Activated T-cell treated with anti-CD3 and anti-CD28 coated beads, Interleukin-2, amount 50 U/mL, for 4 hours (primary cell): ENCODE measurements around the gene FTCD. TPM values are rescaled to one million over a fixed set of nuclear protein-coding genes. Genes with fewer than 3 reads are reported as not detected.

ENCODE experiments used
- ATAC-seq, 2 donors: fragments of 200-7000 bp; cut with Tn5 transposase; one replicate each; pipeline ENCODE4 v1.10.0; 2021
- DNase-seq: peaks from one replicate; pipeline ENCODE4 v3.0.0-alpha.2; 2020
- H3K27me3 Mint-ChIP-seq: one replicate; pipeline ENCODE4 v1.8.0; 2021; ENCODE audit warnings: low read depth, mixed read lengths
- H3K36me3 Mint-ChIP-seq: one replicate; pipeline ENCODE4 v1.8.0; 2022; ENCODE audit warnings: mixed read lengths; ENCODE audit not compliant: insufficient read depth
- H3K4me1 Mint-ChIP-seq: one replicate; pipeline ENCODE4 v1.8.0; 2021; ENCODE audit warnings: low read depth, mixed read lengths
- H3K4me3 Mint-ChIP-seq: one replicate; pipeline ENCODE4 v1.8.0; 2021; ENCODE audit warnings: mild to moderate bottlenecking, moderate library complexity, mixed read lengths
- H3K9me3 Mint-ChIP-seq: one replicate; pipeline ENCODE4 v1.8.0; 2021; ENCODE audit warnings: mixed read lengths
- total RNA-seq, 3 donors: library from RNA; stranded (reverse); gene quantifications; one replicate each; pipeline ENCODE4 v1.2.1, GENCODE V29; 2021

The FTCD gene
- total RNA-seq, 3 donors from 2014 or later, result 0.33 to 0.71 (median 0.40) TPM

GRCh38 chr21:46092811-46093667 is 62.3 kb downstream of the FTCD start:
- H3K4me3 Mint-ChIP-seq, result no peak overlapping the region
- peaks cover 8% of the 10 kb centered on the region for H3K9me3 Mint-ChIP-seq
- peaks cover 2% of the 10 kb centered on the region for H3K36me3 Mint-ChIP-seq
- H3K4me1 Mint-ChIP-seq, result peaks cover 3% of the 10 kb centered on the region
- DNase-seq (no peak), ATAC-seq (no peak)
- peaks cover 4% of the 10 kb centered on the region for H3K27me3 Mint-ChIP-seq

DNA sequence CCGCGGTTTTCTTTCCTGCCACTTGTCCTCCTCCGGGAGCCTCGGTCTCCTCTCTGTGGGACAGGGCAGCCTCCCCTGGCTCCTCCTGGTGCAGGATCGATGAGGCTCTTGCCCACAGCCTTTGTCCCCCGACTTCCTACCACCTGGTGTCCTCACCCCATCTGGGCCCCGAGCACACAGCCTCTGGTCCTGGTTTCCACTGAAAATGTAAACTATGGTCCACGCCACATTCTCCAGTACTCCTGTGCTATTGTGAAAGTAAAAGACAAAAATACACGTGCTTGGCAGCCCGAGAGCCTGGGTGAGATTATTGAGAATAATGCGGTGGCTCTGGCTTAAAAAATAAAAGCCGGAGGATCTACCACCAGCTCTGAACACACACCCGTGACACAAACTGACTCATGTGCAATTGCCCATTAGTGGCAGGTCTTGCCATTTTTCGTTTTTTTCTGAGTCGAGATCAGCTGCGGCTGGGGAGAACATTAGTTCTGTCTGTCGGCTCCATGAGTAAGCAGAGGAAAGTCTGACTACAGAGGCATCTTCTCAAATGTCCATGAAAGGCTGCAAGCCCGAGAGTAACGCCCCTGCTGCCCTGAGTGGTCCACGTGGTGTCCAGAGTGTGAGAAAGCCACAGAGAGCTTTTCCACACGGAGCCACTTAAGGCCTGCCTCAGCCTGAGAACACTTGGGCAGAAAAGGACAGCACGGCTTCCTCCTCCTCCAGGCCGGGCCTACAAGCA is 63.2 kb downstream of the FTCD start:
- H3K36me3 Mint-ChIP-seq, result peaks cover 2% of the 10 kb centered on the region
- DNase-seq, result no peak
- H3K9me3 Mint-ChIP-seq, result peaks cover 9% of the 10 kb centered on the region
- H3K4me3 Mint-ChIP-seq, result no peak overlapping the region
- no peak for ATAC-seq
- H3K4me1 Mint-ChIP-seq, result peaks cover 3% of the 10 kb centered on the region
- H3K27me3 Mint-ChIP-seq, result peaks cover 4% of the 10 kb centered on the region

DNA sequence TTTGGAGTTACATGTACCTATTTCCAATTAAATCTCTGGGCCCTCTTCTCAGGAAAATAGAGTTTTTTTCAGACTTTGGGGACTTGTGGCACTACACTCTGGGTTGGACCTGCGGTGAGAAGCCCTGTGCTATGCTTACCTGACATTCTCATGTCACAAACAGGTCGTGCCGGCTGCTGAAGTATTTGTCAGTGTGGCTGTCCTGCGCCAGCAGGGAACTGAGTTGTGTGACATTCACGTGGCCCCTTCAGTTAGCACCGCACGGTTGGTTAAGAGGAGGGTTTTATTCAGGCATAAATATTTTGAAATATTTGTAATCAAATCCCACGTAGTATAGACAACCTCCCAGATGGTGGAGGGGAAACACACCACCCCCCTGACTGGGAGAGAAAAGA is 63.8 kb downstream of the FTCD start:
- no peak overlapping the region for H3K4me3 Mint-ChIP-seq
- DNase-seq (no peak), ATAC-seq (no peak)
- no peaks in the 10 kb centered on the region for H3K4me1 Mint-ChIP-seq
- H3K27me3 Mint-ChIP-seq, result no peaks in the 10 kb centered on the region
- peaks cover 9% of the 10 kb centered on the region for H3K9me3 Mint-ChIP-seq
- H3K36me3 Mint-ChIP-seq, result peaks cover 2% of the 10 kb centered on the region

- Mint-ChIP-seq H3K9me3 (peaks cover 9% of the 10 kb centered on the region), H3K4me3 (no peak overlapping the region), H3K36me3 (peaks cover 2% of the 10 kb centered on the region), H3K27me3 (no peaks in the 10 kb centered on the region), H3K4me1 (no peaks in the 10 kb centered on the region)
- no peak for DNase-seq
- no peak for ATAC-seq
These were observed 64.3 kb downstream of the FTCD start for GRCh38 chr21:46091118-46091517.

- ATAC-seq (no peak), DNase-seq (no peak)
- Mint-ChIP-seq H3K27me3 (peaks cover 2% of the 10 kb centered on the region), H3K4me3 (no peak overlapping the region), H3K36me3 (peaks cover 2% of the 10 kb centered on the region), H3K4me1 (no peaks in the 10 kb centered on the region), H3K9me3 (peaks cover 9% of the 10 kb centered on the region)
These were observed 66.1 kb downstream of the FTCD start for GRCh38 chr21:46089285-46089684.

- DNase-seq (no peak), ATAC-seq (no peak)
- H3K4me1 Mint-ChIP-seq, result no peaks in the 10 kb centered on the region
- H3K36me3 Mint-ChIP-seq, result peaks cover 2% of the 10 kb centered on the region
- H3K4me3 Mint-ChIP-seq, result no peak overlapping the region
- H3K27me3 Mint-ChIP-seq, result peaks cover 2% of the 10 kb centered on the region
- peaks cover 9% of the 10 kb centered on the region for H3K9me3 Mint-ChIP-seq
These were observed 67.2 kb downstream of the FTCD start for GRCh38 chr21:46088189-46088588.

DNA sequence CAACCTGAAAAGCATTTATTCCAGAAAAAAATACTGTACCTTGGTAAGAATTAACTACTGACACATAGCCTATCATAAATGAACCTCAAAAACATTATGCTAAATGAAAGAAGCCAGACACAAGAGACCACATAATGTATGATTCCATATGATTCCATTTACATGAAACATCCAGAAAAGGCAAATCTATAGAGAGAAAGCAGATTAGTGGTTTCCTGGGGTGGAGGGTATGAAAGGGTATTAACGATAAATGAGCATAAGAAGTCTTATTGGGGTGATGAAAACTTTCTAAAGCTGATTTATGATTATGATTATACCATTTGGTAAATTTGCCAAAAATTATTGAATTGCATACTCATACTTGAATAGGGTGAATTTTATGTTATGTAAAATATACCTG is 67.7 kb downstream of the FTCD start:
- Mint-ChIP-seq H3K9me3 (peaks cover 9% of the 10 kb centered on the region), H3K36me3 (peaks cover 2% of the 10 kb centered on the region), H3K4me1 (no peaks in the 10 kb centered on the region), H3K27me3 (peaks cover 6% of the 10 kb centered on the region), H3K4me3 (no peak overlapping the region)
- DNase-seq, result no peak
- no peak for ATAC-seq

Other genes with a start within 250 kb of the FTCD start
- 1 to 10 TPM; 2.8 to 3.6 (median 3.0) TPM for gene COL6A1, start 173.8 kb downstream of the FTCD start, total RNA-seq
- 1 to 10 TPM; 4.8 to 7.7 (median 5.7) TPM for gene COL6A2, start 57.5 kb downstream of the FTCD start, total RNA-seq
- 10 to 100 TPM in 2 of 3 donors, 1 to 10 TPM in 1; 6.8 to 17.5 (median 10.6) TPM for gene SPATC1L, start 28.9 kb upstream of the FTCD start, total RNA-seq
- gene LSS, start 73.2 kb upstream of the FTCD start, total RNA-seq, result 10 to 100 TPM; 14.5 to 20.6 (median 17.2) TPM
- 100 to 1,000 TPM; 134 to 144 (median 140) TPM for gene MCM3AP, start 130.0 kb upstream of the FTCD start, total RNA-seq
- 10 to 100 TPM; 20.5 to 21.8 (median 20.9) TPM for gene YBEY, start 130.8 kb upstream of the FTCD start, total RNA-seq
- 1 to 10 TPM; 3.6 to 3.9 (median 3.7) TPM for gene C21orf58, start 168.3 kb upstream of the FTCD start, total RNA-seq
- gene PCNT, start 168.6 kb upstream of the FTCD start, total RNA-seq, result 10 to 100 TPM; 29.4 to 33.1 (median 31.0) TPM